Fibroblast of upper back skin (primary cell): ENCODE results near the gene GCA.

Source experiments
- DNase-seq: peaks from one replicate; pipeline ENCODE4 v3.0.0-alpha.2; 2013

Gene GCA

DNA sequence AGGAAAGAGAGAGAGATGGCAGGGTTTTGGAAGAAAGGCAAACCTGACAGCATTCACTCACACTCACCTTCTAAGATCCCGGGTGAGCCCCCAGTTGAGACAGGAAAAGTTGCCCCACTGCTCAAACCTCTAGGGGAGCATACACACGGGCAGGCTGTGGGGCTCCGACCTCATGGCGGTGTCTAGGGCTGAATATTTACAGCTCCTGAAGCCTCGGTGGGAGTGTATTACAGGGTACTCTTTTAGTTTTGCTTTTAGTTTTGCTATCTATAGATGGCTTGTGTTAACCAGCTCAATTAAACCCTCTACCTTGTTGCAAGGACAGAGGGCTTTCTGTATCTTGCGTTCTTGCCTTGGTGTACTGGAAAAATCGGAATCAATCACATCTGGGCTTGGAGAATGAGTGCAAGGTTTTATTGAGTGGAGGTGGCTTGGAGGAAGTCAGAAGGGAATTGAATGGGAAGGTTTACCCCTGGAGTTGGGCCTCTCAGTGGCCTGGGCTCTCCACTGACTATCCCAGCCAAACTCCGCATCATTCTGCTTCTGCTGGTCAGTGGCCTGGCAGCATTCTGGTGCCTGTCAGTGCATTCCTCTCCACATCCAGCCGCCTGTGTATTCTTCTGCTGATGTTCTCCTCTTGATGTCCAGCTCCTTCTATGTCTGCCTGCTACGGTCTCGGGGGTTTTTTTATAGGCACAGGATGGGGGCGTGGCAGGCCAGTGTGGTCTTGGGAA, 15.3 kb upstream of the GCA start:
- DNase-seq, result no peak

GRCh38 chr2:162330881-162331280, 13.1 kb upstream of the GCA start:
- DNase-seq, result no peak

DNA sequence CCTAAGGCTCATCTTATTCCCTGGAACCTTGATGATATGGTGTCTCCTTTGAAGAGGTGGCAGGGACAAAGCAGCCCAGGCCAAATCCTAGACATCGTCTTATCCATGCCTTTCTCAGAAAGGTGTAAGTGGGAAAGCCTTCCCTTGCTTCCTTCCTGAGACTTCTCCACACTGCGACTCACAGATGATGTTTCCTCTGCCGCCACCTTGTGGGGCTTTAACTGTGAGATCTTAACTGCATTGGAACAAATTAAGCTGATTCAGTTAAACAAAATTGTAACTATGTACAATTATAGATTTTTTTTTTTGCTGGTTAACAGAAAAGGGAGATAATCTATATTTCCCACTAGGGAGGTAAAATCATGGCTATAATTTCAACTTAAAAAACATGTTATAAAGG, 10.0 kb upstream of the GCA start:
- peak; percentile 18 for DNase-seq

- DNase-seq, result no peak
Observed at GRCh38 chr2:162337868-162338267, 6.1 kb upstream of the GCA start.

GRCh38 chr2:162340822-162341221, 3.1 kb upstream of the GCA start:
- no peak for DNase-seq

DNA sequence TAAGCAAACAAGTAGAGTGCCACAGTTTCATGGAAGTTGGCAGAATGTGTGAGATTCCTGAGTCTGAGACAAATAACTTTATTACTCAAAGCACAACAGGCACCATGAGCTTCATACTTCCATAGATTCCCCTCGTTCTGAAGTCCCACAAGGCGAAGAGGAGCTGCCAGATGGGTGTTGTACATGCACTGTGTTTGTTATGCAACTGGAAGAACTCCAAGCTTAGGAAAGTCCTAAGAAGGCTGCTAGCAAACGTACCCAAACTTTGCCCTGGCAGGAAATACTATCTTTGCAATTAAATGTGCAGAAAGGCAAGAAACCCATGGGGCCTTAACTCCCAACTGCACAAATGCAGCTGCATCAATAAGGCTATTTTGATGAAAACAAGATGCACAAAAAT, 1.6 kb upstream of the GCA start:
- DNase-seq, result no peak

DNA sequence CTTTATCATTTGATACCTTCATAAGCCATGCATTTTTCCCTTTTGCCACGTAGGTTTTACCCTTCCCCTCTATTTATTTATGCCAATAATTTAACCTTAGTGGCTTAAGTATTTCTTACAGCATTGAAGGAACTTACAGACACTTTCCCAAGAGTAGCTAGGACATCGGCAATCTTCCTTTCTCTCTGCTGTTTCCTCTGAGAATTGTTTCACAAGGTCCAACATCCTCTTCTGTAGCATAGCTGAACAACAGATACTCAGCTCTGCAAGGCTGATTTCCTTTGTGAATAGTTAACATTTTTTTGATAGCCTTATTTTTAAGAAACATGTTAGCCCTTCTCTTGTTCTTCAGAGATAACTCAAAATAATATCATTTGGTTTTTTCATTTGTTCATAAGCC, 1.1 kb upstream of the GCA start:
- DNase-seq, result no peak

DNA sequence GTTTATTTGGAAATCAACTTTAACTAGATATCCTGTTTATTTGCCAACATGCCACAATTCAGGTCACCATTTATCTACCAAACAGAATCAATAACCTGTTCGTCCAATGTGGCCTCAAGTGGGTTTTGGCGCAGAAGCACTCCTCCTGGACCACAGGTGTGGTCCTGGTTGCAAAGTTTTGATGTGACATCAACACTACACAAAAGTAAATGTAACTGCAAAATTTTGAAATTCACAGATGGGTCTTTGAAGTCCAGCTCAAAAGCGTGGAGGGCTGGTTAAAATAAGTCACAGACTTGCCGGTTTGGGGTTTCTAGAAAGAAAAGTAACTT, 474 bp upstream of the GCA start:
- DNase-seq, result no peak

- no peak for DNase-seq
Observed at GRCh38 chr2:162344617-162344950, 652 bp downstream of the GCA start.

- no peak for DNase-seq
Observed at GRCh38 chr2:162365392-162365791, 21.5 kb downstream of the GCA start.

- DNase-seq, result no peak
Observed at GRCh38 chr2:162368494-162368893, 24.6 kb downstream of the GCA start.

GRCh38 chr2:162369551-162369950, 25.6 kb downstream of the GCA start:
- DNase-seq, result peak; percentile 13

GRCh38 chr2:162370931-162371330, 27.0 kb downstream of the GCA start:
- DNase-seq, result peak; percentile 9

DNA sequence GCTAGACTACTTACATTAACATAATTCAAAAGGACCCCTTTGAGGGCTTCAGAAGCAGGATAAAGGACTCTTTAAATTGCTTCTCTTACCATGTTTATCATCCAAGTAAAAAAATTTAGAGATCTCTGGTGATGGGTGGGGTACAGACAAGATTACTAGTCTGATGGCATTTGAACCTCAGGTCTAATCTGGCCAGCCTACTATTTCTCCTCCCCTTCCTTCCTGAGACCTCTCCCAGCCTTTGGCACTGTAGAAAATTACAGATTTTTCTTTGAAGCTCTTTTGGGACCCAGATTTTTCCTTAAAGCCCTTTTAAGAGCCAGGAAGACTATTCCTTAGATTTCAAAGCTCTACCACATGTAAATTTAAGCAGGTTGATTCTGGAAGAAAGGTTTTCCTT, 28.9 kb downstream of the GCA start:
- no peak for DNase-seq

GRCh38 chr2:162379719-162380580, 36.0 kb downstream of the GCA start:
- no peak for DNase-seq

DNA sequence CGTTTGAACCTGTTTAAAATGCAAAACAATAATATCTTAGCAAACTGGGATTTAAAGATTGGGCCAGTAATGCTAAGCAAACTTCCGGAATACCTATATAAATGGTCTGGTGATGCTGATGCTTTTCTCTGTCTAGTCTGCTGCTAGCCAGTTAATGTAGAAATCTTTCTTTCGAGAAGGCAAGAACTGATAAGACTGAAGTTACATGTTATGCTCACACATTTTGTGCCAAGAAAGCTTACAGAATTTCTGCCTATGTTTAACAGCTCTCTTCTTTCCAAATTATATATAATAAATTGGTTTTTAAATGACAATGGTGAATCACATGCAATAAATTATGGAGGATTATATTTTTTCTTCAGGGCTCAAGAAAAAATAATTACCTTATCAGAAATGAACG, 37.9 kb downstream of the GCA start:
- no peak for DNase-seq

DNA sequence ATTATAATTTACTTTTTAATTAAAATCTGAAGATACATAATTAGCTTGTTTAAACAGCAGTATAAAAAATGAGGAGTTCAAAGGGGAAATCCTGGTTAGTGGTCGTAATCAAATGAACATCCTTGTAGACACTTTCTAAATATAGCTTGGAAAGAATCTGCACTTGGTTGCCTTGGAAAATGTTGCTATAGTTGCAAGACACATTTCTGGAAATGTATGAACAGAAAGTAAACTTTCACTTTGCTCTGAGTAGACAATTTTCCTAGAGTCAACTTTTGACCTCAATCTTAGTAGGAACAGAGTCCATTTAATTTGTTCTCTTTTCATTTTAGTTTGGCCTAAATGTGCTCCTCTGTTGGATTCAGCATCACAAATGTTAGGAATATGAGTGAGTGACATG, 38.3 kb downstream of the GCA start:
- peak; percentile 7 for DNase-seq

DNA sequence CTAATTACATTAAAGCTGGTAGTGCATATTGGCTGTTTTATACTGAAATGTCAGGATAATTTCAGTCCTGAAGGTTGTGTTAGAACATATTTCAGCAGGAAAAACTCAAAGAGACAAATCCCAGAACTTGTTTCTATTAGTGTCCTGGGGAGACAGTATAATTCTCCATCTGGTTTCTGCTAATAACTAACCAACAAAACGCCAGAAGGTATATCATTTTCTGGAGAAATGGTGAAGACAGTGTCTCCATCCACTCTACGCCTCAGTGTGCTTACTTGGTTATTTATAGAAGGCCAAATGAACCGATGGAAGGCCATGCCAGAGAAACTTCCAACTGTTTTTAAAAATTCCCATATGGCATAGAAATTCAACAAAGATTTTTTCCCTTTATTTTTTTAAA, 41.6 kb downstream of the GCA start:
- DNase-seq, result no peak

DNA sequence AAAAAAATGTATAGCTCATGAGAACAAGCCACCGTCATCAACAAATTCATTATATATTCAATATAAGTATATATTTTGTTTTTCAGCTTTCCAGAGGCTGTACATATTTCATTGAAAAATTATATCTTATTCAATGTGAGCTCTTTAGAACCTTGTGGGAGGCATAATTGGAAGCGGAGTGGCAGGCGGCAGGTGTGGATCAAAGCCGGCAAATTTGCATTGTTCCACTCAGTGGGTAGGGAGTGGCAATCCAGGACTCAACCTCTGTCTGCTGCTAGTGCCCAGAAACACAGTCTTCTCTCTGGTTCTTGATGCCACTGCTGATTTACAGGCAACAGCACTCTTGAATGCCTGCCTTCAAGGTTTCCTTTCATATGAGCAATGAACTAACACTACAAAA, 46.9 kb downstream of the GCA start:
- DNase-seq, result no peak

- no peak for DNase-seq
Observed at GRCh38 chr2:162400336-162400735, 56.4 kb downstream of the GCA start.

- DNase-seq, result no peak
Observed at GRCh38 chr2:162401871-162402270, 57.9 kb downstream of the GCA start.

DNA sequence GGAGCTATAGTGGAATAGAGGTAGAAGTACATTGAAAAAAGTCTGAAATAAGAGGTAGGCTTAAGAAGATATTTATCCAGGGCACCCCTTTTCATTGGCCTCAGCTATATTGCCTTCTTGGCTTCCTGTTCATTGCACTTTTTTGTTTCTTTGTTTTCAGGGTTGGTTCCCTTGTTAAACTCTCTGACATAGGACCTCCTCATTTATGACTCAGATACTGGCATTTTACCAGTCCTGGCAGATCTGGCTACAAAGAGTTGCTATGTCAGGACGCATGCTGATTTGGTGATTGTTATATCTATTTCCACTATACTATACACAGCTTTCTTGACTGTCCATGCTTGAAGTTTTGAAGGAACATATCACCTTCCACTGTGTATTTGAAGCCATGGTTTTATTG, 60.0 kb downstream of the GCA start:
- peak; percentile 49 for DNase-seq
